ENCODE data around the gene GPNMB.

GPNMB gene

GRCh38 chr7:23212841-23213240, 33.7 kb upstream of the GPNMB start:
- DNase-seq (ENCODE audit: low read depth) = no peak
- TF ChIP-seq, protein P1, sequence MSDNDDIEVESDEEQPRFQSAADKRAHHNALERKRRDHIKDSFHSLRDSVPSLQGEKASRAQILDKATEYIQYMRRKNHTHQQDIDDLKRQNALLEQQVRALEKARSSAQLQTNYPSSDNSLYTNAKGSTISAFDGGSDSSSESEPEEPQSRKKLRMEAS (IDR thresholded peaks at IDR 0.05; ENCODE audit: low read depth, low read length) = no peak
- TF ChIP-seq MYC (IDR thresholded peaks at IDR 0.05; ENCODE audit: low read depth, low read length) (no peak), POLR2A (IDR thresholded peaks at IDR 0.05; ENCODE audit: extremely low read depth, insufficient read length) (no peak), CTCF (IDR thresholded peaks at IDR 0.05; ENCODE audit: low read depth, low read length) (no peak)
- no peak overlapping the region for H3K4me3 ChIP-seq (ENCODE audit: low read depth, low read length)

GRCh38 chr7:23213755-23214154, 32.8 kb upstream of the GPNMB start:
- no peak overlapping the region for H3K4me3 ChIP-seq (ENCODE audit: low read depth, low read length)
- no peak for TF ChIP-seq MYC (IDR thresholded peaks at IDR 0.05; ENCODE audit: low read depth, low read length)
- TF ChIP-seq, protein P1 (IDR thresholded peaks at IDR 0.05; ENCODE audit: low read depth, low read length) = no peak
- no peak for TF ChIP-seq POLR2A (IDR thresholded peaks at IDR 0.05; ENCODE audit: extremely low read depth, insufficient read length)
- no peak for TF ChIP-seq CTCF (IDR thresholded peaks at IDR 0.05; ENCODE audit: low read depth, low read length)
- DNase-seq (ENCODE audit: low read depth) = no peak

- DNase-seq (ENCODE audit: low read depth) = no peak
- TF ChIP-seq, protein P1 (IDR thresholded peaks at IDR 0.05; ENCODE audit: low read depth, low read length) = no peak
- TF ChIP-seq MYC (IDR thresholded peaks at IDR 0.05; ENCODE audit: low read depth, low read length) = no peak
- no peak for TF ChIP-seq CTCF (IDR thresholded peaks at IDR 0.05; ENCODE audit: low read depth, low read length)
- no peak for TF ChIP-seq POLR2A (IDR thresholded peaks at IDR 0.05; ENCODE audit: extremely low read depth, insufficient read length)
These were observed 32.2 kb upstream of the GPNMB start for GRCh38 chr7:23214423-23214822.

DNA sequence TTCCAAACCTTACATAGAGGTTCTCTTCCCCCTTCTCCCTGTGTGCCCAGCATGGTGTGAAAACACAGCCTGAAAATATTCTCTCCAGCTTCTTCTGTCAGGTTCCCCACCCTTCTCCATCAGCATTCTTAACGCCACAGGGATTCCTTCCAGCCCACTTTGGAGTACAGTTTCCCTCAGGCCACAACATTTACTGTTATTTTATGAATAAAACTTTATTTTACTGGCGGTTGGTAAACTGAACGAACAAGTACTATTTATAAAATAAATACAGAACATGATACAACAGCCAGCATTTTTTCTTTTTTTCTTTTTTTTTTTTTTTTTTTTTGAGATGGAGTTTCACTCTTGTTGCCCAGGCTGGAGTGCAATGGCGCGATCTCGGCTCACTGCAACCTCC, 31.6 kb upstream of the GPNMB start:
- no peak for TF ChIP-seq CTCF (IDR thresholded peaks at IDR 0.05; ENCODE audit: low read depth, low read length)
- no peak for TF ChIP-seq MYC (IDR thresholded peaks at IDR 0.05; ENCODE audit: low read depth, low read length)
- no peak for TF ChIP-seq POLR2A (IDR thresholded peaks at IDR 0.05; ENCODE audit: extremely low read depth, insufficient read length)
- TF ChIP-seq, protein P1 (IDR thresholded peaks at IDR 0.05; ENCODE audit: low read depth, low read length) = no peak
- no peak overlapping the region for H3K4me3 ChIP-seq (ENCODE audit: low read depth, low read length)
- no peak for DNase-seq (ENCODE audit: low read depth)

More at GRCh38 chr7:23214423-23214822, 32.2 kb upstream of the GPNMB start:
- H3K4me3 ChIP-seq (ENCODE audit: low read depth, low read length) = no peak overlapping the region

DNA sequence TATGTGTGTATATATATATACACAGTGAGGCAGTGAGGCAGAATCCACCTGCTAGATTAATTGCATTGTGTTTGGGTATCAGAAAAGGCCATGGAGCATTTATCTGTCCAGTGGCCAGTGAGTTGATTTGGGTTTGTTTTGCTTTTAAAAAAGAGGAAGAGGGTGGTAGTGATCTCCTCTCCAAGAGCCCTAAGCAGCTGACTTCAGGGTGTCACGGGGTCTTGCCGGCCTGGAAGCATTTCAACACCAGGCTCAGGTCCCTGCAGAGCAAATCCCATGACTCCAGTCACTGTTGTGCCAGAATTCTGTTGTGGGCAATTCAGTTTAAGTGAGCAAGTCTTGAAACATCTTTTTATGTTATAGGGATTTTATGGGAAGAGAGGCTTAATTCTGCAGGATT, 30.6 kb upstream of the GPNMB start:
- no peak for TF ChIP-seq POLR2A (IDR thresholded peaks at IDR 0.05; ENCODE audit: extremely low read depth, insufficient read length)
- TF ChIP-seq CTCF (IDR thresholded peaks at IDR 0.05; ENCODE audit: low read depth, low read length) = no peak
- TF ChIP-seq, protein P1 (IDR thresholded peaks at IDR 0.05; ENCODE audit: low read depth, low read length) = 0 out of 2 replicates have a peak, but pooled peaks have one; percentile 34
- TF ChIP-seq MYC (IDR thresholded peaks at IDR 0.05; ENCODE audit: low read depth, low read length) = no peak
- peak; percentile 67 for DNase-seq (ENCODE audit: low read depth)
- H3K4me3 ChIP-seq (ENCODE audit: low read depth, low read length) = no peak overlapping the region
